GM12878 (cell line): Measurements from ENCODE around the gene AK5. TPM values are rescaled to one million over a fixed set of nuclear protein-coding genes. Genes with fewer than 3 reads are reported as not detected.

Experiments
- ATAC-seq: fragments of 200-7000 bp; cut with Tn5 transposase; 3 replicates; pipeline ENCODE4 v1.9.1; 2020; ENCODE audit warnings: mild to moderate bottlenecking, moderate library complexity
- BruUV-seq: library from RNA; stranded (reverse); fragments of 400-500 nt; replicated peaks from 2 replicates; lab custom pipeline; 2021; lab: Mats Ljungman, UMichigan
- CTCF ChIA-PET: fragments of 300-600 bp; sonication (Branson Sonifier 250); formaldehyde crosslinking; extraction: SDS; loops from one replicate; lab custom pipeline; 2021; ENCODE audit warnings: inconsistent platforms; lab: Yijun Ruan, JAX
- POLR2A ChIA-PET: fragments of 350-600 bp; formaldehyde crosslinking; extraction: SDS; loops from one replicate; lab custom pipeline; 2021; ENCODE audit warnings: inconsistent platforms; lab: Charles Lee
- RAD21 ChIA-PET: fragments of 300-600 bp; sonication (Branson Sonifier 250); formaldehyde crosslinking; loops from one replicate; lab custom pipeline; 2023; ENCODE audit warnings: antibody characterized with exemption; ENCODE audit not compliant: unreplicated experiment; lab: Charles Lee
- SMC1A ChIA-PET: fragments of 300-600 bp; sonication (Branson Sonifier 250); formaldehyde crosslinking; loops from one replicate; lab custom pipeline; 2023; ENCODE audit not compliant: unreplicated experiment, uncharacterized antibody; lab: Charles Lee
- DNase-seq: peaks from one replicate; pipeline ENCODE4 v3.0.0-alpha.2; 2011; ENCODE audit warnings: low read depth, low spot score
- FAIRE-seq: peaks from 3 replicates; lab custom pipeline; 2011; peaks lifted over from hg19 to GRCh38; lab: Jason Lieb, UNC
- H2AFZ ChIP-seq: 2 replicates; pipeline ENCODE4 v1.6.0; 2011; ENCODE audit warnings: low read depth, low read length, control low read depth; ENCODE audit not compliant: control insufficient read depth
- H3K27ac ChIP-seq: 2 replicates; pipeline ENCODE4 v1.5.1; 2011; ENCODE audit warnings: control low read depth; ENCODE audit not compliant: control insufficient read depth, insufficient read depth
- H3K27me3 ChIP-seq, 2 experiments: replicated peaks in 1 of 2; 2 replicates each; pipeline versions ENCODE4 v1.6.0 to v1.6.1; 2011; ENCODE audit warnings: low read length in 1 of 2; ENCODE audit not compliant: control insufficient read depth in 2 of 2, insufficient read depth in 2 of 2
- H3K36me3 ChIP-seq, 2 experiments: 2 replicates each; pipeline ENCODE4 v1.5.1; 2011; ENCODE audit warnings: low read length in 1 of 2; ENCODE audit not compliant: control insufficient read depth in 2 of 2, insufficient read depth in 2 of 2
- H3K4me1 ChIP-seq: 2 replicates; pipeline ENCODE4 v1.6.1; 2011; ENCODE audit warnings: mild to moderate bottlenecking, low read length, moderate library complexity, mixed read lengths; ENCODE audit not compliant: control insufficient read depth, insufficient read depth
- H3K4me2 ChIP-seq: 2 replicates; pipeline ENCODE4 v1.6.0; 2011; ENCODE audit warnings: control low read depth; ENCODE audit not compliant: control insufficient read depth, insufficient read depth
- H3K4me3 ChIP-seq: fragments of 200-600 bp; sonication (generic); 2 replicates; pipeline ENCODE4 v1.5.1; 2016
- H3K79me2 ChIP-seq: 2 replicates; pipeline ENCODE4 v1.6.0; 2011; ENCODE audit warnings: low read length; ENCODE audit not compliant: control insufficient read depth, insufficient read depth
- H3K9ac ChIP-seq: 2 replicates; pipeline ENCODE4 v1.8.0; 2011; ENCODE audit warnings: low read length, control low read depth, mixed read lengths; ENCODE audit not compliant: control insufficient read depth, insufficient read depth
- H3K9me3 ChIP-seq: replicated peaks from 3 replicates; pipeline ENCODE4 v1.5.1; 2011; ENCODE audit warnings: mild to moderate bottlenecking, low read length; ENCODE audit not compliant: control insufficient read depth, insufficient read depth
- H4K20me1 ChIP-seq: 2 replicates; pipeline ENCODE4 v1.6.0; 2011; ENCODE audit not compliant: control insufficient read depth, insufficient read depth
- CBX5 ChIP-seq: sonication (generic); IDR thresholded peaks from 2 replicates; pipeline ENCODE4 v1.6.1; 2016; ENCODE audit warnings: low read depth, moderate library complexity, mild to moderate bottlenecking, inconsistent platforms
- FOXM1 ChIP-seq: IDR thresholded peaks from 2 replicates; pipeline ENCODE4 v1.6.1; 2012; ENCODE audit warnings: low read depth, mild to moderate bottlenecking, inconsistent platforms, low read length, moderate library complexity
- IRF4 ChIP-seq: IDR thresholded peaks from 2 replicates; pipeline ENCODE4 v1.6.1; 2011; ENCODE audit warnings: low read depth, low read length
- MTA2 ChIP-seq: fragments of 450-650 bp; IDR thresholded peaks from 2 replicates; pipeline ENCODE4 v1.6.1; 2016; ENCODE audit warnings: low read depth, mild to moderate bottlenecking, moderate library complexity
- PML ChIP-seq: IDR thresholded peaks from 2 replicates; pipeline ENCODE4 v1.6.1; 2012; ENCODE audit warnings: low read length, inconsistent platforms
- POLR2A ChIP-seq: IDR thresholded peaks from 2 replicates; pipeline ENCODE4 v1.6.1; 2011; ENCODE audit warnings: low read depth, mild to moderate bottlenecking, low read length
- SKIL ChIP-seq: fragments of 450-650 bp; IDR thresholded peaks from 2 replicates; pipeline ENCODE4 v1.6.1; 2017; ENCODE audit warnings: mild to moderate bottlenecking, low read depth, inconsistent platforms; ENCODE audit not compliant: poor library complexity, severe bottlenecking
- SRF ChIP-seq, 2 experiments: IDR thresholded peaks; 2 replicates each; pipeline ENCODE4 v1.6.1; 2011; ENCODE audit warnings: low read depth in 2 of 2, low read length in 2 of 2, mild to moderate bottlenecking in 1 of 2, moderate library complexity in 1 of 2
- TAF1 ChIP-seq: IDR thresholded peaks from 2 replicates; pipeline ENCODE4 v1.6.1; 2011; ENCODE audit warnings: mild to moderate bottlenecking, low read depth, low read length, borderline replicate concordance
- ZBTB33 ChIP-seq: fragments of 450-650 bp; IDR thresholded peaks from 2 replicates; pipeline ENCODE4 v1.6.1; 2017; ENCODE audit warnings: mild to moderate bottlenecking
- WGBS: methylation state at CpG from one replicate; pipeline ENCODE4 v1.1.6; 2016; ENCODE audit warnings: low lambda C conversion rate; ENCODE audit not compliant: insufficient replicate concordance, insufficient coverage; ENCODE audit errors: missing lambda C conversion rate; 5-methylcytosine and 5-hydroxymethylcytosine counted together
- in situ Hi-C: fragments of 300-500 bp; cut with MboI; formaldehyde crosslinking; loops from 9 replicates; pipeline ENCODE4 v1.14.3; 2018; ENCODE audit warnings: mixed read lengths
- intact Hi-C: fragments of 100-400 bp; cut with micrococcal nuclease; formaldehyde crosslinking; loops from one replicate; pipeline ENCODE4 v1.14.2; 2022; ENCODE audit not compliant: unreplicated experiment
- polyA plus RNA-seq, 11 experiments: library from polyadenylated mRNA; depleted of rRNA in 4 of 11; unstranded in 6 of 11; stranded (reverse) in 5 of 11; fragments of >200 nt; fragmentation: Nextera tagmentation in 4 of 11; fragmentation: Illumina TruSeq in 1 of 11; extraction: Ambion mirVana in 4 of 11; extraction: Trizol in 1 of 11; gene quantifications; 1 replicate in 1 of 11; 2 replicates in 10 of 11; pipeline versions ENCODE4 v1.2.1 to v1.2.3, GENCODE V29; 2011 to 2016; ENCODE audit warnings: inconsistent platforms in 2 of 11, missing spikeins in 2 of 11, low read depth in 1 of 11
- total RNA-seq, 4 experiments: library from RNA; depleted of rRNA in 3 of 4; stranded (reverse); fragments of >200 nt in 3 of 4; fragmentation: Illumina TruSeq in 1 of 4; extraction: Trizol in 1 of 4; gene quantifications; 2 replicates each; pipeline versions ENCODE4 v1.2.1 to v1.2.3, GENCODE V29; 2013 to 2021

Gene AK5
- total and polyA plus RNA-seq, 10 of the 15 experiments (the other 5 are each of a cell fraction or from before 2014, with no cell fraction given) = 0.08 to 0.33 TPM; not detected in 8

GRCh38 chr1:77412069-77412819 lies 130.4 kb downstream of the AK5 start:
- Histone ChIP-seq H3K4me2 (no peak overlapping the region), H3K36me3 (no peaks in the 10 kb centered on the region), H3K27me3 (no peaks in the 10 kb centered on the region), H2AFZ (no peak overlapping the region), H3K4me1 (peaks cover 27% of the 10 kb centered on the region), H3K79me2 (no peaks in the 10 kb centered on the region), H4K20me1 (no peaks in the 10 kb centered on the region), H3K4me3 (no peak overlapping the region), H3K9me3 (no peaks in the 10 kb centered on the region)
- no TSS peak for BruUV-seq
- SMC1A ChIA-PET = no interaction called here
- no peak for FAIRE-seq
- intact Hi-C loops = loop anchor here (10.0 kb wide), 1 partner anchor 257 kb away; no protein-coding TSS in a partner anchor
- POLR2A ChIA-PET = no interaction called here
- in situ Hi-C loops = no loop called here
- RAD21 ChIA-PET = no interaction called here
- no peak for TF ChIP-seq TAF1
- TF ChIP-seq CBX5 = no peak
- TF ChIP-seq SKIL = no peak
- TF ChIP-seq FOXM1 = no peak
- no peak for TF ChIP-seq MTA2
- TF ChIP-seq POLR2A = no peak
- TF ChIP-seq PML = no peak
- no peak for TF ChIP-seq ZBTB33
- TF ChIP-seq IRF4 = no peak
- TF ChIP-seq SRF (IDR thresholded peaks at IDR 0.05; ENCODE audit: low read depth in 2 of 2, low read length in 2 of 2) = no peak
- TF ChIP-seq, all 136 proteins: peak for 0
- ATAC-seq = no peak
- WGBS = 70% methylated on average over 9 of the region's 9 CpGs
- Histone ChIP-seq H3K27ac (no peak overlapping the region), H3K9ac (no peak overlapping the region)
- CTCF ChIA-PET = no interaction called here
- DNase-seq = no peak
